NCI-H748 (cell line): Measurements from ENCODE around the gene DNM1.
"Not testable (repeated sequence)": the region's sequence is repeated elsewhere in the genome, so short reads cannot be mapped to it uniquely, and the experiment has no call there.

ENCODE experiments used
- DNase-seq: peaks from one replicate; lab custom pipeline; 2025; ENCODE audit not compliant: unreplicated experiment; lab: John Stamatoyannopoulos, UW

The DNM1 gene

DNA sequence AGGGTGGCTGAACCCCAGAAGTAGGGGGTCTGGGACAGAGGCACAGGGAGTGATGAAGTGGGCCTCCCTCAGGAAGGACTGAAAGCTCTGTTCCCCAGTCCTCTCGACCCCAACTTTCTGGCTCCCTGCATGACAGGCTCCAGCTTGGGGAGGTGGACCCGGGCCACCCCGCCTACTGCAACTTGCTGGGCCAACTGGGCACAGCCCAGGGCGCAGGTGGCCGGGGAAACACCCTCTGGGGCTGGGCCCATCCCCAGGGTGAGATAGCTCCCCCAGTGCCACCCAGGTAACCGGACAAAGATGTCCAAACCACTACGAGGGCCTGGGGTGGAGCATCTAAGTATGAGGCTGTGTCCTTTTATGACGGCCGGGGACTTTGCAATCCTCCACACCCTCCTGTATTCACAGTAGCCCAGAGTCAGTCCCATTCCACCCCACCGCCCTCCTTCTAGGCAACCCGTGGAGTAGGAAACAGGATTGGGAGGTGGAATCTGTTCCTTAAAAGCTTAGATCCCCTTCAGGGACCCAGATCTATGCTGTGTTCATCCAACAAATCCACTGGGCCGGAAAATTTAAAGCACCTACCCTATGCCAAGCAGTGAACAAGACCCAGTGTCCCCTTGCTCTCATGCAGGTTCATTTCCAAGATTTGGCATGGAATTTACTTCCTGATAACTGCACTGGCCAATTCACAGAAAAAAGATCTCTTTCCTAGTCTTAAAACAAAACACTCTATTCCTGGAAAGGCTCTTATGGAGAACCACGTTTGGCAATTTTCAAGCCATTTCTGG lies 19.9 kb downstream of the DNM1 start:
- no peak for DNase-seq

DNA sequence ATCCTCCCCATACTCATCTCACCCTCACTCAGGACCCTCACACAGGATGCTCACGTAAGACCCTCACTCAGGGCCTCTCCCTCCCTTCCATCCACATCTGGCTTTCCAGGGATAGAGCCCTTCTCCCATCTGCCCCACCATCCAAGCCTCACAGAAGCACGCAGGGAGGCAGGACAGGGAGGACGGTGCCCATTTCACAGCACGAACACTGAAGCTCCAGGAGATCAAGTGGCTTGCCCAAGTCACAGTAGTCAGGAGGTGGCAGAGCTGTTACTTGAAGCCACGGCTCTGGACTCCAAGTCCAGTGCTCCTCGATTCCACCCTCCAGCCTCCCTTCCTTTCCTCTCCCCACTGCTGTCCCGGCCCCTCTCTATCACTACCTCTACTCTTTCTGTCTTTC lies 21.7 kb downstream of the DNM1 start:
- no peak for DNase-seq

DNA sequence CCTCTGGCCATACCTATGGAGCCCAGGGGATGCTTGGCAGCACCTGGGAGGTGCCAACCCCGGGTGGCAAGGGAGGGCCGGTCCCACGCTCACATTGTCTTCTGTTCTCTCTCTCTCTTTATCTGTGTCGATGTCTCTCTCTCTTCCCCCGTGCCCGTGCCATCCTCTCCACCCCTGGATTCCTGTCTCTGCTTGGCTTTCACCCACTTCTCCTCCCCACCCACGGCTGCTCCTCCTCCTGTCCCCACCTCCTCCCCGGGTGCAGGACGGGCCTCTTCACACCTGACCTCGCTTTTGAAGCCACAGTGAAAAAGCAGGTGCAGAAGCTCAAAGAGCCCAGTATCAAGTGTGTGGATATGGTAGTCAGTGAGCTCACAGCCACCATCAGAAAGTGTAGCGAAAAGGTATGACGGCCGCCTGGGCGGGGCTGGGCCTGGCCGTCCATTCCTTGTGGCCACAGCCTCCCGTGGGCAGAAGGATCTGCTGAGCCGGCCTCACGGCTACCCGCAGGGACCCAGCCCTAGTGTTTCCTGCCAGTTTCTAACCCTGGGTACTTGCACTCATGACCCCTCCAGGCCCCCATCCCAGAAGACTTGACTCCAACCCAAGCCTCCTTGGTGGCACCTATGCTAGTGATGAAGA lies 22.7 kb downstream of the DNM1 start:
- no peak for DNase-seq

DNA sequence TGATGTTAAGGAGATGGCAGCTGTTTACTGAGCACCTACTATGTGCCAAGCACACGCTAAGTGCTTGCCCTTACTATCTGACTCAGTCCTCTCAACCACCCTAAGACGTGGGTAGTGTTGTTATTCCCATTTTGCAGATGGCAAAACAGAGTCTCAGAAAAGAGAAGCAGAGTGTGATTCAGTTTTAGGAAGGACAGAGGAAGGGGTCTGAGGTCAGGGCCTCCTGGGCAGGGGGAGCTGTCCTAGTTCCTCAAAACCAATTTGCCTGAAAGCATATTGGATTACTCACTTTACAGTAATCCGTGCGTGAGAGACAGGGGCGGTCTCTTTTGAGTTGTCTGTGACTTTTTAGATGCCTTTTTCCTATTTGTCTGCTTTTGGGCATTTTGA lies 23.2 kb downstream of the DNM1 start:
- no peak for DNase-seq

DNA sequence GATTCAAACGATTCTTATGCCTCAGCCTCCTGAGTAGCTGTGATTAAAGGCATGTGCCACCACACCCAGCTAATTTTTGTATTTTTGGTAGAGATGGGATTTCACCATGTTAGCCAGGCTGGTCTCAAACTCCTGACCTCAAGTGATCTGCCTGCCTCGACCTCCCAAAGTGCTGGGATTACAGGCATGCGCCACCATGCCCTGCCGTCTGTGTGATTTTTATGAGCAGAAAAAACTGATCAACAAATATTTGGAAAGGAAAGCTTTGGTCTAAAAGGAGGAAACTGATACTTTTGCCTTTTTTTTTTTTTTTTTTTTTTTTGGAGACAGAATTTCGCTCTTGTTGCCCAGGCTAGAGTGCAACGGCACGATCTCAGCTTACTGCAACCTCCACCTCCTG lies 27.7 kb downstream of the DNM1 start:
- DNase-seq = not testable (repeated sequence)

DNA sequence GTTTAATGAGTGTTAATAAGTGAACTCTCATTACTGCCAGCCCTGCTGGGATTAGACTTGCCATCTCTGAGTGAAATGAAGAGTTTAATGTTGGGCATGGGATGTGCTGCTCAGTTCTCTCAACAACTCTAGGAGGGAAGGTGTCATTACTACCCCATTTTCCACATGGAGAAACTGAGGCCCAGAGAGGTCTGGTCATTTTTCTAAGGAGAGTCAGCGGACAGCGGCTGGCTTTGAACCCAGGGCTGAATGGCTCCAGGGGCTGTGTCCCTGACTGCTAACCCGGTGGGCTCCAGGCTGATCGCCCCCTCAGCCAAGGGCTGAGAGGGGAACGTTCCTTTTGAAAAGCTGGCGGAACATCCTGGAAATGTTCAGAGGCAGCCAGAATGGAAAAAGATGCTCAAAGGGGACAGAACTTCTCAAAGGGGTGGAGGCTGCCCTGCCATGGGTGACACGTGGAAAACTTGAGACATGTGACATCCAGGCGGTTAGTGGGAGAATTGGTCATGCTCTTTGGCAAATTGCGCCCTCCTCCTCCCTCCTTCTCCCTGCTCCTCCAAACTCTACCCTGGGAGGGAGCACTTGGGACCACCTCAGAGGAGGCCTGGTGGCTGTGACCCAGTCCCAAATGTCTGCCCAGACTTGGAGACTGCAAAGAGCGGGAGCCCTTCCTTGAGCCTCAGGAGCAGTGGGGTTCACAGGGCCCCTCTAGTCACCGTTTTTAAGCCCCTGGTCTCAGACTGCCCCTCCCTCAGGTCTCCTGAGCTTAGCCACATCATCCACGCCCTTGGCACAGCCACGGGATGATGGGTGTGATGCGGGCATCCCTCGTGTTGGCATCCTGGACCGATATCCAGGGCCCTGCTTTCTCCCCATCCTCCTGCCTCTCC lies 28.7 kb downstream of the DNM1 start:
- no peak for DNase-seq

DNA sequence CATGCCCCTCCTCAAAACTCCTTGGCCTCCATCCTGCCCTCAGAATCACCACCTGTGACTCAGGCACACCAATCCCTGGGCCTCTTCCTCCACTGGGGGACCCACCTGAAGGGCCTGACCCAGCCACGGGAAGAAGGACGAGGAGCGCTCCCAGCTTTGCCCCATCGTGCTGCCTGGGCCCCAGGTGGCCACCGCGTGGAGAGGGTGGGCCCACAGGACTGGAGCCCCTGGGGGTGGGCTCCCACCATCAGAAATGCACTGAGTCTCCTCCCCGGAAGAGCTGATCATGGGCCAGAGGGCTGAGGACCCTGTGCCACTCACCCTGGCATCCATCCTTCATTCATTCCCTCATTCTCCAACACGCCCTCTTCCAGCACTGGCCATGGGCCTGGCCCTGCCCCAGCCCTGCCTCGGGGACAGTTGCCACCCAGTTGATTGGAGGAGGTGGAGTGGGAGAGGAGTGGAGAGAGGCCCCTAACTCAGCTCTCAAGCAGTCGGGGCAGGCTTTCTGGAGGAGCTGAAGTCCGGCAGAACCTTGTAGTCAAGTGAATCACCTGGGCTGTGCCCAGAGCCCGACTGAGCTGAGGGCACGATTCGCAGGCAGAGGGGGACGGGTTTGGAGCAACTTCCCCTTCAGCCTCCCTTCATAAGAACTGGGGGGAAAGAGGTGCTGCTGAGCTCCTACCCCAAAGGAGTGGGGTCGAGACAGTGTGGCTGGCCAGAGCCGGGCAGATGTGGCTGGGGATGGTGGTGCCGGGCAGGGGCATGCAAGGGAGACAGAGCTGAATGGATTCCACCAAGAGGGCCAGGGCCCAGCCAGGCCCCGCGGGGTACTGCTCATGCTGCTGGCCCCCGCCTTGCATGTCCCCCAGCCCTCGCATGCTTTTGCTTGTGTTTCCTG lies 29.6 kb downstream of the DNM1 start:
- DNase-seq = no peak

DNA sequence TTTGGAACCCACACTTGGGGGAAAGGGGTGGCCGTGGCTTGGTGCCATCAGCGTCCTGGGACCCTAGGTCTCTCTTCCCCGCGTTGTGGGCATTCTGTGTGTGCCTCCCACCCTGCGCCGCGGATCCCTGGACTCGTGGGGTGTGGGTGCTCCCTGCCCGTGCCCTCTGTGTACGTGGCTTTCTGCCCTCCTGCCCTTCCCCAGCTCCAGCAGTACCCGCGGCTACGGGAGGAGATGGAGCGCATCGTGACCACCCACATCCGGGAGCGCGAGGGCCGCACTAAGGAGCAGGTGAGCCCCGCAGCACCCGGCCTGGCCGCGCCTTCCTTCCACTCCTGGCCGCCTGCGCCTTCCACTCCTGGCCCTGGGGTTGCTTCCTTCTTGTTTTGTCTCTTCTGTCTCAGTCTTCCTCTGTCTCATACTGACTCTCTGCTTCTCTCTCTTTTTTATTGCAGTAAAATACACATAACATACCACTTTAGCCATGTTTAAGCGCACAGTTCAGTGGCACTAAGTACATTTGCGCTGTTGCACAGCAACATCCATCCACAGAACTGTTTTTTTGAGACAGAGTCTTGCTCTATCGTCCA lies 30.7 kb downstream of the DNM1 start:
- DNase-seq = no peak

DNA sequence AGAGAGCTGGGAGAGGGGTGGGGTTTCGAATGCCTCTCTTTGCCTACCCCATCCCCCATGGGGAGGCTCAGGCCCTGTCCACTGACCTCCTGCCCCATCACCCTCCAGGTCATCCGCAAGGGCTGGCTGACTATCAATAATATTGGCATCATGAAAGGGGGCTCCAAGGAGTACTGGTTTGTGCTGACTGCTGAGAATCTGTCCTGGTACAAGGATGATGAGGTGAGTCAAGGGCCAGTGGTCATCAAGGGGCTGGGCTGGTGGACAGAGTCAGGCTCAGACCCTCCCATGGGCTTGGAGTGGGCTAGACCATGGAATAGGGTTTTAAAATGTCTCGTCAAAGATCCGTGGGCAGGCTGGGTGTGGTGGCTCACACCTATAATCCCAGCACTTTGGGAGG lies 38.9 kb downstream of the DNM1 start:
- DNase-seq = no peak

DNA sequence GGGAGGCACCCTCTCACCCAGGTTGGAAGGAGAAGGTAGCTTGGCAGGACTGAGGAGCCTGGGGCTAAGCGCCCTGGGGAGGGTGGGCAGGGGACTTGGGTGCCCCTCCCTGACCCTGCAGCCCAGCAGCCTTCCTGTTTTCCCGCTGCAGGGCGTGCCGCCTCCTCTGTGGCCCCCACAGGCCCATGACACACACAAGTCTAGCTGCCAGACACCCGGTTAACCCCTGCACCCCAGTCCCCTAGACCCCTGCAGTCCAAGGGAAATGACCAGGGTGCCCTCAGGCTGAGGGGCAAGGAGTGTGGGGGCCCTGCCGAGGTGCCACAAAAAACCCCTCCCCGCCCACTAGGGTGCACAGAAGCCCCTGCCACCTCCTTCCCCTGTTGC lies 39.6 kb downstream of the DNM1 start:
- no peak for DNase-seq

DNA sequence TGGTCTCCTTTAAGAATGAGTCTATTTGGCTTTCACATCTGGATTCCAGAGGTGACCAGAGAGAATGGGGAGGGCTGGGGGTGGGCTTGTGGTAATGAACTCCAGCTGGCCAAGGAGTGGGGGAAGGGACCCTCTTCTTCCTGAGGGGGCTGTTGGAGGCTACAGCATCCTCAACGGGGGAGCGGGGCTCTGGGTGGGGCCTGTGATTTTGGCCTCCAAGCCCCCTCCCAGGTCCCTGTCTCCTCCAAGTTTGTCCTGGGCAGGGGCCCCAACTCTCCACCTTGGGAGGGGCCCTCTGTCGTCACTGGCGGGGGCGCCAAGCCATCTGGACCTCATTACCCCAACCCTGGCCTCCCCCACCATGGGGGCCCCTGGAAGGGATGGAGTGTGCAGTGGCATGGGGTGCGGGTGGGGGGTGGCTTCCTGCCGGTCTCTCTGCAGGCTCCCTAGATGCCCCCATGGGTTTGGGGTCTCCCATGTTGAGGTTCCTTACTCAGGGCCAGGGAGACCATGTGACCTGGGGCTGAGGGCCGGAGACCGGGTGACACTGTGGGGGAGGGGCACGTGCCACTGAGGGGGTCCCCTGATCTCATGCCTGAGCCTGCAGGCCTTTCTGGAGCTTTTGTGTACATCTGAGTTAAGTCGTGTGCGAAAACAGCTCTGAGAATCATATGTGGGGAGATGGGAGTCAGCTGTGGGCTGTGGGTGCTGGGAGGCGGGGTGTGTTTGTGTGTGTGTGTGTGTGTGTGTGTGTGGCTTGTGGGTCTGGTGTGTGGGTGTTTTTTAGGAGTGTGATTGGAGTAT lies 40.2 kb downstream of the DNM1 start:
- no peak for DNase-seq

DNA sequence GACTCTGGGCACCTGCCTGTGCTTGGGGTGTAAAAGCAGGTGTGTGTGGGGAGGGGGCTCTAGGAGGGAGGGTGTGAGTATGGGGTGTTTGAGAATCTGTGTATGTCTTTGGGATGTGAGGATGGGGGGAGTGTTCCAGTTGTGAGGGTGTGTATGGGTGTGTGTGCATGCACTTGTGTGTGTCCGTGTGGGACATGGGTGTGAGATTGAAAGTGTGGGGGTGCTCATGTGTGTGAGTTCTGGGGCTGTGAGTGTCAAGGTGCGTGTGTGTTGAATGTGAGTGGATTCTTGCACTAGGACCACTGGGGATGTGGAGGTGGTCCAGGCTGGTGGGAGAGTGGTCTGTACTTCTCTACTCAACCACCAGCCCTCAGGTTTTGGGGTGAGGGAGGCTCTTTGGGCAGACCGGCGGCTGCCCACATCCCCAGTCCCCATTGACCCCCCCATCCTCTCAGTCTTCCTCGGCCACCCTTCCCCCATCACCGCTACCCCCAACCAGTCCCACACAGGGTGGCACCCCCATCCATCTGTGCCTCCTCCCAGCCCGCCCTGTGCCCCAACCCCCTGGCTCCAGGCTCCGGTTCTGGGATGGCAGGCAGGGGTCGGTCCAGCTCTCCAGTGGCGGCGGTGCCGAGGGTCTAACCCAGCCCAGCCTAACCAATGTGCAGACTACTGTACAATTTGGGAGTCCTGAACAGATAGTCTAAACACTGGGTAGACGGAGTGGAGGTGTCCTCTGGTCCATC lies 41.1 kb downstream of the DNM1 start:
- no peak for DNase-seq

DNA sequence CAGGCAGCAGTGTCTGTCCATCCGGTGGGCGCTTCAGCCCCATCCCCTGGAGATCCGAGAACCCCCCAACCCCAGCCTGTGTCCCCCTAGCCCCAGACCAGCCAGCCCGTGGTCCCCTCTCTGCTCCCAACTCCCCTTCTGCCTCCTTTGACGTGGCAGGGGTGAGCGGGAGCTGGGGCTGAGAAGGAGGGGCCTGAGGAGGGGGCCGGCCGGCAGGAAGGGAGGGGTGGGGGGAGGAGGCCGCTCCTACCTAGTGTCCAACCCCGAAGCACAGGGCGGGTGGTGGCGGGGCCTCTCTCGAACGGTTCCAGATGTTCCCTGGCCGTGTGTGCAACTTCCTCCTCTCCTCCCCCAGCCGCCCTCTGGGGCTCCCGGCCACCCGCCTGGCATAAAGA lies 41.7 kb downstream of the DNM1 start:
- DNase-seq = no peak

DNA sequence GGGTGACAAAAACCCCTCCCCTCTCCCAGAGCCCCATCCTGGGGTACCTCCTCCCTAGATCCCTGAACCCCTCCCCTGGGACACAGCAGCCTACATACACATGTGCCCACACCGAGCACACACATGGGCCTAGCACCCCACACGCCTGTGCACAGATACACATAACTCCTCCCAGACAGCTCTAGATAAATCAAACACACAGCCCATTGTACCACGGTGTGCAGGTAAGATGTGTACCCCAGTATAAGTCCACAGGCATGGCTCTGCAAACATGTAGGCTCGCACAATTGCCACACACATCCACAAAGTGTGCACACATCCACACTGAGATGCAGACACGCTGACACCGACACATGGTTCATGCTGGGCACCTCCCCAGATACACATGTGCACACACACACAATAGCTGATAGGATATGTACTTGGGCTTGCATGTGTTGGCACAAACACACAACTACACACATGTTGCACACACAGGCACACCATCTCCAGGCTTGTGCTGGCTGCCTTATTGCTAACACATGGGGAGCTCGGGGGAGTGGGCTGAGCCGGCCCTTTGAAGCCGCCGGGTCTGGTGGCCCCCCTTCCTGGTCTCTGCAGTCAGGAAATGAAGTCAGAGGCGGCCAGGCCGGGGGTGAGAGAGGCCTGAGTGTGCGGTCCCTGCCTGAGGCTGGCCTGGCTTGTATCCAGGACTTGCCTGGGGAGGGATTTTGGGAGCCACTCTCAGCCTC lies 42.4 kb downstream of the DNM1 start:
- no peak for DNase-seq

DNA sequence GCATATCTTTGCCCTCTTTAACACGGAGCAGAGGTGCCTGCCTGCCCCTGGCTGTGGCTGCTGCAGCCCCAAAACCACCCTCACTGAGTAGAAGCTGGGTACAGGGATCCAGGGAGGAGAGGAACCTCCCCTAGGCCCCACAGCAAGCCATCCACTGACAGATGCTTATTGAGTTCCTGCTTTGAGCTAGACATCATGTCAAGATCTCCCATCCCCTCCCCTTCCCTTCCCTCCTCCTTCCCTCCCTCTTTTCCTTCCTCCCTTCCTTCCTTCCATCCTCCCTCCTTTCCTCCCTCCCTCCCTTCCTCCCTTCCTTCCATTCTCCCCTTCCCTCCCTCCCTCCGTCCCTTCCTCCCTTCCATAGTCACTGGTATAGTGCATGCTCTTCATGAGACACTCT lies 43.3 kb downstream of the DNM1 start:
- DNase-seq = no peak

DNA sequence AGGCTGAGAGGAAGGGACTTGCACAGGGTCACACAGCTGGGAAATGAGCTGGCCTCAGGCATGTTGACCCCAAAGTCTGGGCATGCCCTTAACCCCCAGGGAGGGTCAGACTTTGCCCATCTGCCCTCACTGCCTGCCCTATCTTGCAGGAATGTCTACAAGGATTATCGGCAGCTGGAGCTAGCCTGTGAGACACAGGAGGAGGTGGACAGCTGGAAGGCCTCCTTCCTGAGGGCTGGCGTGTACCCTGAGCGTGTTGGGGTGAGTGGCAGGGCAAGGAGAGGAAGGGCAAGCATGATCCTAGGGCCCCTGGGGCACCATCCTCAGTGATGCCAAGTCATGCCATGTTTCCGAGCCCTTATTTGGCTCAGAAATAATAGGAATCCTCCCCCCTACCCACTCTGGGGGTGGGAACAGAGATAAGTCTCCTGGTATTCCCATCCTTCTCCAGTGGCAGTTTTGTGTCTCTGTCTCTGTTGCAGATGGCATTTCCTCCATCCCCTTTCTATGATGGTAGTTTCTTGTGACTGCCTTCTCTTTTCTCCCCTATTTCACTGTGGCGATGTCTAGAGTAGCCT lies 44.1 kb downstream of the DNM1 start:
- DNase-seq = no peak

DNA sequence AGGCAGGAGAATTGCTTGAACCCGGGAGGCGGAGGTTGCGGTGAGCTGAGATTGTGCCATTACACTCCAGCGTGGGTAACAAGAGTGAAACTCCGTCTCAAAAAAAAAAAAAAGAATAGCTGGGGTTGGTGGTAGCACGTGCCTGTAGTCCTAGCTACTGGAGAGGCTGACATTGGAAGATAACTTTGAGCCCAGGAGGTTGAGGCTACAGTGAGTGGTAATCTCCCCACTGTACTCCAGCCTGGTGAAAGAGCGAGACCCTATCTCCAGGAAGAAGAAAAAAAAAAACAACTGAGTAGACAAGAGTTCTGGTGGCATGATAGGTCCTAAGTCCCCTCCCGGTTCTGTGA lies 46.4 kb downstream of the DNM1 start:
- no peak for DNase-seq
